ENCODE data around the gene RASGRP2.

DNA sequence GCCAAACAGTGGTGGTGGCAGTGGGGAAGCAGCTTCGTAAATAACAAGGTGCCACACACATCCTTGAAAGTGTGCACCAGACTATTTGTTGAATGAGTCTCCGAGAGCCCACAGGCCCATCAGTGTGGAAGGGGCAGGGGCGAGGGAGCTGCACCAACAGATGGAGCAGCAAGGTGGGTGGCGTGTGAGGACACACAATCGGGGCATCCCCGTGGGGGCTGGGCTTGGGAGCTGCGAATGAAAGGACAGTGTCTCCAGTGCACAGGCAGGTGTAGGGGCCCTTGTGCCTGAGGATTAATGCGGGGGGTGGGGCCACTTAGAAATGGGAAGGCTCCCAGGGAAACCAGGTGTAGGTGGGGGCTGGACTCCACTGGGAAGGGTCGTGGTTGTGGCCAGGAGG lies 23.8 kb downstream of the RASGRP2 start:
- TF ChIP-seq, protein P1, sequence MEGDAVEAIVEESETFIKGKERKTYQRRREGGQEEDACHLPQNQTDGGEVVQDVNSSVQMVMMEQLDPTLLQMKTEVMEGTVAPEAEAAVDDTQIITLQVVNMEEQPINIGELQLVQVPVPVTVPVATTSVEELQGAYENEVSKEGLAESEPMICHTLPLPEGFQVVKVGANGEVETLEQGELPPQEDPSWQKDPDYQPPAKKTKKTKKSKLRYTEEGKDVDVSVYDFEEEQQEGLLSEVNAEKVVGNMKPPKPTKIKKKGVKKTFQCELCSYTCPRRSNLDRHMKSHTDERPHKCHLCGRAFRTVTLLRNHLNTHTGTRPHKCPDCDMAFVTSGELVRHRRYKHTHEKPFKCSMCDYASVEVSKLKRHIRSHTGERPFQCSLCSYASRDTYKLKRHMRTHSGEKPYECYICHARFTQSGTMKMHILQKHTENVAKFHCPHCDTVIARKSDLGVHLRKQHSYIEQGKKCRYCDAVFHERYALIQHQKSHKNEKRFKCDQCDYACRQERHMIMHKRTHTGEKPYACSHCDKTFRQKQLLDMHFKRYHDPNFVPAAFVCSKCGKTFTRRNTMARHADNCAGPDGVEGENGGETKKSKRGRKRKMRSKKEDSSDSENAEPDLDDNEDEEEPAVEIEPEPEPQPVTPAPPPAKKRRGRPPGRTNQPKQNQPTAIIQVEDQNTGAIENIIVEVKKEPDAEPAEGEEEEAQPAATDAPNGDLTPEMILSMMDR (IDR thresholded peaks at IDR 0.05) = no peak
- no peak for TF ChIP-seq POLR2A (IDR thresholded peaks at IDR 0.05)
